Eye (tissue), 1 donor: ENCODE data around the gene FBLIM1.

ENCODE experiments used
- DNase-seq: peaks from one replicate; pipeline ENCODE4 v3.0.0-alpha.2; 2015

Gene FBLIM1

GRCh38 chr1:15731735-15732685, 26.6 kb upstream of the FBLIM1 start:
- no peak for DNase-seq

- no peak for DNase-seq
These were observed 25.9 kb upstream of the FBLIM1 start for GRCh38 chr1:15732686-15733081.

GRCh38 chr1:15733218-15733725, 25.3 kb upstream of the FBLIM1 start:
- no peak for DNase-seq

GRCh38 chr1:15733726-15734226, 24.8 kb upstream of the FBLIM1 start:
- DNase-seq, result no peak

GRCh38 chr1:15734296-15734695, 24.3 kb upstream of the FBLIM1 start:
- DNase-seq, result no peak

GRCh38 chr1:15734901-15735300, 23.7 kb upstream of the FBLIM1 start:
- no peak for DNase-seq

GRCh38 chr1:15735304-15736037, 23.1 kb upstream of the FBLIM1 start:
- no peak for DNase-seq

- DNase-seq, result no peak
These were observed 22.3 kb upstream of the FBLIM1 start, which contains the start of gene SLC25A34 for GRCh38 chr1:15736038-15736891. SLC25A34 (plus strand) TSS chr1:15736258; CDS start chr1:15736486, 228 bp downstream.

GRCh38 chr1:15736892-15737261, 21.7 kb upstream of the FBLIM1 start:
- DNase-seq, result no peak

- no peak for DNase-seq
These were observed 21.0 kb upstream of the FBLIM1 start for GRCh38 chr1:15737324-15738319.

GRCh38 chr1:15738416-15739113, 20.0 kb upstream of the FBLIM1 start:
- DNase-seq, result no peak

- DNase-seq, result no peak
These were observed 19.3 kb upstream of the FBLIM1 start for GRCh38 chr1:15739259-15739658.

GRCh38 chr1:15739745-15740144, 18.9 kb upstream of the FBLIM1 start:
- DNase-seq, result no peak

GRCh38 chr1:15740924-15741850, 17.4 kb upstream of the FBLIM1 start:
- DNase-seq, result peak; percentile 82

- no peak for DNase-seq
These were observed 16.2 kb upstream of the FBLIM1 start, which contains the start of gene TMEM82 for GRCh38 chr1:15742339-15742801. TMEM82 (plus strand) TSS chr1:15742499; CDS start chr1:15742560, 61 bp downstream.

GRCh38 chr1:15744122-15744679, 14.4 kb upstream of the FBLIM1 start:
- no peak for DNase-seq

- no peak for DNase-seq
These were observed 11.2 kb upstream of the FBLIM1 start for GRCh38 chr1:15747378-15747777.

GRCh38 chr1:15748264-15748663, 10.3 kb upstream of the FBLIM1 start:
- no peak for DNase-seq
